ENCODE data around the gene ACSL5.
A peak's percentile ranks its signal among the peaks of the same experiment; 100 is the strongest.

DNA sequence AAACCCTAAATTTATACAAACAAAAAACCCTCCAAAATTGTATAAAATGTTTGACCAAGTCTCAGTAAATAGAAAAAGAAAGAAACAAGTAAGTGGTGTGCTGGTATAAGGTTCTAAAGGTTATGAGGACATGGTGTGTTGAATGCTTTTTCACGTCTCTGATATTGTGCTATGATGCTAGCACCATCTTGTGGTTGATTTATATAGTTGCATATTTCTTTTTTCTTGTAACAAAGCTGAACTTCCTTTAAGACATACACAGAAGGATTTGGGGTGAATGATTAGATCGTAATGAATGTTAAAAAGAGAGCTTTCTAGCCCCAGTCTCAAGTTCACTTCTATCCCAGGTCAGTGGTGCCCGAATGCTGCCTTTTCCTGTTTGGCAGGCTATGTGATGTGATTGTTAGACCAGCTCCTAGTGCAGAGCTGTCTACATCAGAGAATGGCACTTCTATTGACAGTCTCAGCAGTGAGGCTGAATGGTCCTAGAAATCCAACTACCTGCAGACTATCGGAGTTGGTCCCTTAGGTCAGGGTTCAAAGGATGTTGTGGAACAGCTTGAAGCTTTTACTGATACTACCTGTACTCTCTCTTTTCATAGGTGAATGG lies 98.1 kb downstream of the ACSL5 start:
- TF ChIP-seq, protein P1, sequence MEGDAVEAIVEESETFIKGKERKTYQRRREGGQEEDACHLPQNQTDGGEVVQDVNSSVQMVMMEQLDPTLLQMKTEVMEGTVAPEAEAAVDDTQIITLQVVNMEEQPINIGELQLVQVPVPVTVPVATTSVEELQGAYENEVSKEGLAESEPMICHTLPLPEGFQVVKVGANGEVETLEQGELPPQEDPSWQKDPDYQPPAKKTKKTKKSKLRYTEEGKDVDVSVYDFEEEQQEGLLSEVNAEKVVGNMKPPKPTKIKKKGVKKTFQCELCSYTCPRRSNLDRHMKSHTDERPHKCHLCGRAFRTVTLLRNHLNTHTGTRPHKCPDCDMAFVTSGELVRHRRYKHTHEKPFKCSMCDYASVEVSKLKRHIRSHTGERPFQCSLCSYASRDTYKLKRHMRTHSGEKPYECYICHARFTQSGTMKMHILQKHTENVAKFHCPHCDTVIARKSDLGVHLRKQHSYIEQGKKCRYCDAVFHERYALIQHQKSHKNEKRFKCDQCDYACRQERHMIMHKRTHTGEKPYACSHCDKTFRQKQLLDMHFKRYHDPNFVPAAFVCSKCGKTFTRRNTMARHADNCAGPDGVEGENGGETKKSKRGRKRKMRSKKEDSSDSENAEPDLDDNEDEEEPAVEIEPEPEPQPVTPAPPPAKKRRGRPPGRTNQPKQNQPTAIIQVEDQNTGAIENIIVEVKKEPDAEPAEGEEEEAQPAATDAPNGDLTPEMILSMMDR (optimal IDR thresholded peaks at IDR 0.05 in 1 of 3, IDR thresholded peaks at IDR 0.05 in 1 of 3, conservative IDR thresholded peaks at IDR 0.05 in 1 of 3; ENCODE audit: extremely low read depth in 1 of 3, insufficient read depth in 2 of 3, low read length in 3 of 3): peak in 2 of 3 experiments; percentile 49 to 72
- TF ChIP-seq EZH2 (IDR thresholded peaks at IDR 0.05; ENCODE audit: low read length): no peak

Measured in keratinocyte (primary cell).